Measurements from ENCODE around the gene LYSMD3. TPM values are rescaled to one million over a fixed set of nuclear protein-coding genes. Genes with fewer than 3 reads are reported as not detected.

Gene LYSMD3
- total and polyA plus RNA-seq, 10 of the 15 experiments (the other 5 are each of a cell fraction or from before 2014, with no cell fraction given) = 3.9 to 22.5 (median 12.6) TPM

GRCh38 chr5:90550963-90551362, 21.6 kb upstream of the LYSMD3 start:
- POLR2A ChIA-PET = no interaction called here
- SMC1A ChIA-PET (ENCODE audit: uncharacterized antibody, unreplicated experiment) = no interaction called here
- H3K27me3 ChIP-seq (replicated peaks in 1 of 2; ENCODE audit: control insufficient read depth in 2 of 2, insufficient read depth in 2 of 2, low read length in 1 of 2) = no peaks in the 10 kb centered on the region; a peak in 2 of 4 replicates
- no peak overlapping the region for H3K9ac ChIP-seq (ENCODE audit: control insufficient read depth, insufficient read depth, low read length)
- no peaks in the 10 kb centered on the region for H3K36me3 ChIP-seq (ENCODE audit: control insufficient read depth in 2 of 2, insufficient read depth in 2 of 2, low read length in 1 of 2)
- no TSS peak for BruUV-seq (replicated peaks)
- intact Hi-C loops (cut with micrococcal nuclease; ENCODE audit: unreplicated experiment) (no loop called here), in situ Hi-C loops (cut with MboI) (no loop called here)
- H3K9me3 ChIP-seq (replicated peaks; ENCODE audit: control insufficient read depth, insufficient read depth, low read length) = no peaks in the 10 kb centered on the region
- H3K4me1 ChIP-seq (ENCODE audit: control insufficient read depth, insufficient read depth, low read length) = no peaks in the 10 kb centered on the region
- no peak for FAIRE-seq
- TF ChIP-seq POLR2AphosphoS5 (IDR thresholded peaks at IDR 0.05; ENCODE audit: low read length) (no peak), ZNF217 (IDR thresholded peaks at IDR 0.05) (no peak), PAX8 (IDR thresholded peaks at IDR 0.05) (no peak), NFIC (IDR thresholded peaks at IDR 0.05; ENCODE audit: low read depth, low read length) (no peak), ZNF622 (IDR thresholded peaks at IDR 0.05) (no peak), ETV6 (conservative IDR thresholded peaks at IDR 0.05 in 1 of 2, IDR thresholded peaks at IDR 0.05 in 1 of 2; ENCODE audit: borderline replicate concordance in 1 of 2, low read depth in 1 of 2) (no peak)
- ATAC-seq = no peak
- H3K4me3 ChIP-seq = no peak overlapping the region
- no peak overlapping the region for H3K4me2 ChIP-seq (ENCODE audit: control insufficient read depth, insufficient read depth)
- no peaks in the 10 kb centered on the region for H4K20me1 ChIP-seq (ENCODE audit: control insufficient read depth, insufficient read depth)
- no peak overlapping the region for H2AFZ ChIP-seq (ENCODE audit: control insufficient read depth, low read depth, low read length)
- CTCF ChIA-PET = interaction anchor here (1.3 kb wide), 1 partner anchor 112 kb away, joined by 3 read pairs; no protein-coding TSS in a partner anchor
- H3K27ac ChIP-seq (ENCODE audit: control insufficient read depth, insufficient read depth) = no peak overlapping the region
- RAD21 ChIA-PET (ENCODE audit: unreplicated experiment) = no interaction called here
- DNase-seq (ENCODE audit: low read depth, low spot score) = no peak
- WGBS (ENCODE audit: insufficient coverage, insufficient replicate concordance, low lambda C conversion rate, missing lambda C conversion rate) = 0% methylated on average over 3 of the region's 3 CpGs
- no peaks in the 10 kb centered on the region for H3K79me2 ChIP-seq (ENCODE audit: control insufficient read depth, insufficient read depth, low read length)

- intact Hi-C loops (cut with micrococcal nuclease; ENCODE audit: unreplicated experiment) = no loop called here
- POLR2A ChIA-PET = no interaction called here
Measured at GRCh38 chr5:90549729-90550275, 20.4 kb upstream of the LYSMD3 start.

More at GRCh38 chr5:90549729-90550275, 20.4 kb upstream of the LYSMD3 start:
- Histone ChIP-seq H3K4me2 (ENCODE audit: control insufficient read depth, insufficient read depth) (no peak overlapping the region), H3K27ac (ENCODE audit: control insufficient read depth, insufficient read depth) (no peak overlapping the region), H3K27me3 (replicated peaks in 1 of 2; ENCODE audit: control insufficient read depth in 2 of 2, insufficient read depth in 2 of 2, low read length in 1 of 2) (no peaks in the 10 kb centered on the region; a peak in 2 of 4 replicates), H3K79me2 (ENCODE audit: control insufficient read depth, insufficient read depth, low read length) (no peaks in the 10 kb centered on the region), H3K9me3 (replicated peaks; ENCODE audit: control insufficient read depth, insufficient read depth, low read length) (no peaks in the 10 kb centered on the region), H4K20me1 (ENCODE audit: control insufficient read depth, insufficient read depth) (no peaks in the 10 kb centered on the region), H3K36me3 (ENCODE audit: control insufficient read depth in 2 of 2, insufficient read depth in 2 of 2, low read length in 1 of 2) (no peaks in the 10 kb centered on the region), H2AFZ (ENCODE audit: control insufficient read depth, low read depth, low read length) (no peak overlapping the region), H3K4me3 (no peak overlapping the region), H3K4me1 (ENCODE audit: control insufficient read depth, insufficient read depth, low read length) (no peaks in the 10 kb centered on the region), H3K9ac (ENCODE audit: control insufficient read depth, insufficient read depth, low read length) (no peak overlapping the region)
- FAIRE-seq (no peak), ATAC-seq (no peak), DNase-seq (ENCODE audit: low read depth, low spot score) (no peak)
- TF ChIP-seq RFX5 (IDR thresholded peaks at IDR 0.05; ENCODE audit: low read depth, low read length) (no peak), SP1 (IDR thresholded peaks at IDR 0.05; ENCODE audit: low read depth, low read length) (no peak), ETV6 (conservative IDR thresholded peaks at IDR 0.05 in 1 of 2, IDR thresholded peaks at IDR 0.05 in 1 of 2; ENCODE audit: borderline replicate concordance in 1 of 2, low read depth in 1 of 2) (no peak), SIN3A (IDR thresholded peaks at IDR 0.05; ENCODE audit: low read depth, low read length) (no peak)
- CTCF ChIA-PET = no interaction called here
- BruUV-seq (replicated peaks) = no TSS peak
- RAD21 ChIA-PET (ENCODE audit: unreplicated experiment) = no interaction called here
- 2% methylated on average over 2 of the region's 2 CpGs for whole genome bisulfite sequencing (ENCODE audit: insufficient coverage, insufficient replicate concordance, low lambda C conversion rate, missing lambda C conversion rate)
- in situ Hi-C loops (cut with MboI) = no loop called here
- SMC1A ChIA-PET (ENCODE audit: uncharacterized antibody, unreplicated experiment) = no interaction called here
